Stomach smooth muscle (tissue), 2 donors: ENCODE results near the gene AARSD1.
A peak's percentile ranks its signal among the peaks of the same experiment; 100 is the strongest.
"Not testable (repeated sequence)": the region's sequence is repeated elsewhere in the genome, so short reads cannot be mapped to it uniquely, and the experiment has no call there.

ENCODE experiments used
- H3K27ac ChIP-seq: one replicate; pipeline ENCODE4 v1.7.0; 2013; ENCODE audit warnings: mild to moderate bottlenecking, low read length, inconsistent platforms
- H3K27me3 ChIP-seq, 2 donors: one replicate each; pipeline ENCODE4 v1.7.0; 2013; ENCODE audit warnings: low read length in 2 of 2; ENCODE audit not compliant: insufficient read depth in 2 of 2, control insufficient read depth in 1 of 2
- H3K36me3 ChIP-seq, 2 donors: one replicate each; pipeline ENCODE4 v1.7.0; 2013; ENCODE audit warnings: low read length in 2 of 2; ENCODE audit not compliant: control insufficient read depth in 2 of 2, insufficient read depth in 2 of 2
- H3K4me1 ChIP-seq: one replicate; pipeline ENCODE4 v1.7.0; 2013; ENCODE audit warnings: low read length; ENCODE audit not compliant: control insufficient read depth, insufficient read depth
- H3K4me3 ChIP-seq, 2 donors: one replicate each; pipeline ENCODE4 v1.7.0; 2013; ENCODE audit warnings: low read length in 2 of 2
- H3K9ac ChIP-seq, 2 donors: one replicate each; pipeline ENCODE4 v1.7.0; 2013; ENCODE audit warnings: low read length in 2 of 2, mild to moderate bottlenecking in 1 of 2
- H3K9me3 ChIP-seq, 2 donors: one replicate each; pipeline ENCODE4 v1.7.0; 2013; ENCODE audit warnings: low read length in 2 of 2; ENCODE audit not compliant: control insufficient read depth in 2 of 2
- donor health status: healthy.
- donor health status: Pancreatic carcinoma.

Gene AARSD1, protein sequence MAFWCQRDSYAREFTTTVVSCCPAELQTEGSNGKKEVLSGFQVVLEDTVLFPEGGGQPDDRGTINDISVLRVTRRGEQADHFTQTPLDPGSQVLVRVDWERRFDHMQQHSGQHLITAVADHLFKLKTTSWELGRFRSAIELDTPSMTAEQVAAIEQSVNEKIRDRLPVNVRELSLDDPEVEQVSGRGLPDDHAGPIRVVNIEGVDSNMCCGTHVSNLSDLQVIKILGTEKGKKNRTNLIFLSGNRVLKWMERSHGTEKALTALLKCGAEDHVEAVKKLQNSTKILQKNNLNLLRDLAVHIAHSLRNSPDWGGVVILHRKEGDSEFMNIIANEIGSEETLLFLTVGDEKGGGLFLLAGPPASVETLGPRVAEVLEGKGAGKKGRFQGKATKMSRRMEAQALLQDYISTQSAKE

DNA sequence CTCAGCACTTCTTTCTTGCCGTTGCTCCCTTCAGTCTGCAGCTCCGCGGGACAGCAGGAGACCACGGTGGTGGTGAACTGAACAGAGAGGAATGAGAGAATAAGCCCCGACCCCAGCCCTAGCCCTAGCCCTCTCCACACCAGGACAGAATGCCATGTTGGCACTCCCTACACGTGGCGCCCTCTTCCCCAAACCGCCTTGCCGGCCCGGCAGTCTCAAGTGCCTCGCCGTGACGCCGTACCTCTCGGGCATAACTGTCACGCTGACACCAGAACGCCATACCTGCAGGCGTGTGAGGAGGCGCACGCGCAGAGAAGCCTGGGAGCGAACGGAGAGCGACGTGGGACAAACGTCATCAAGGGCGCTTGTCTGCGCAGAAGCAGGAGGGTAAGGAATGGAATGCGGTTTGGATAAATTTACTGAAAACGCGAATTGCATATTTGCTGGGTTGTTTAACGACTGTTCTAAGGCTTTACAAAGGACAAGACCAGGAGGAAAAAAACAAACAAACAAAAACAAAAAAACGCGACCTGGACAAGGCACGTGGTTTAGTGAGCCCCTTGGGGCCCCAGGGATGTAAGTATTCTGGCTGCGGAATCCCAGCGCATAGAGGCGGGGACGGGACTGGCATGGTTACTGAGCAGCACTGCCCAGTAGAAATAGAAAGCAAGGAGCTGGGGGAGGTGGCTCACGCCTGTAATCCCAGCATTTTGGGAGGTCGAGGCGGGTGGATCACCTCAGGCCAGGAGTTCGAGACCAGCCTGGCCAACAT, at the start of gene AARSD1:
Gene AARSD1, minus strand, starts transcription at position 294 of the 772 bp plus-strand sequence. Its CDS starts 14 bp downstream, at position 280.
- Histone ChIP-seq H3K4me3 (peak within 1 kb of the TSS; percentile 75 to 90), H3K27ac (peak within 1 kb of the TSS; percentile 82), H3K36me3 (peaks cover 17% of the 10 kb centered on the region in 2 donors), H3K9me3 (no peaks in the 10 kb centered on the region), H3K9ac (peak within 1 kb of the TSS; percentile 80 to 90), H3K27me3 (no peaks in the 10 kb centered on the region), H3K4me1 (peaks cover 8% of the 10 kb centered on the region)

DNA sequence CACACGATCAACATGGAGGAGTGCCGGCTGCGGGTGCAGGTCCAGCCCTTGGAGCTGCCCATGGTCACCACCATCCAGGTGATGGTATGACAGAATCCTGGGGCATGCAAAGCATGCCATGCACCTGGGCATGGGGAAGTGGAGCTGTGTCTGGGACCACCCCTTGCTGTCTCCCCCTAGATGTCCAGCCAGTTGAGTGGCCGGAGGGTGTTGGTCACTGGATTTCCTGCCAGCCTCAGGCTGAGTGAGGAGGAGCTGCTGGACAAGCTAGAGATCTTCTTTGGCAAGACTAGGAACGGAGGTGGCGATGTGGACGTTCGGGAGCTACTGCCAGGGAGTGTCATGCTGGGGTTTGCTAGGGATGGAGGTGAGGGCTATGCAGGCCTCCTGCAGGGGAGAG, 49.0 kb upstream of the AARSD1 start:
- Histone ChIP-seq H3K27ac (no peak overlapping the region), H3K4me3 (no peak overlapping the region)

DNA sequence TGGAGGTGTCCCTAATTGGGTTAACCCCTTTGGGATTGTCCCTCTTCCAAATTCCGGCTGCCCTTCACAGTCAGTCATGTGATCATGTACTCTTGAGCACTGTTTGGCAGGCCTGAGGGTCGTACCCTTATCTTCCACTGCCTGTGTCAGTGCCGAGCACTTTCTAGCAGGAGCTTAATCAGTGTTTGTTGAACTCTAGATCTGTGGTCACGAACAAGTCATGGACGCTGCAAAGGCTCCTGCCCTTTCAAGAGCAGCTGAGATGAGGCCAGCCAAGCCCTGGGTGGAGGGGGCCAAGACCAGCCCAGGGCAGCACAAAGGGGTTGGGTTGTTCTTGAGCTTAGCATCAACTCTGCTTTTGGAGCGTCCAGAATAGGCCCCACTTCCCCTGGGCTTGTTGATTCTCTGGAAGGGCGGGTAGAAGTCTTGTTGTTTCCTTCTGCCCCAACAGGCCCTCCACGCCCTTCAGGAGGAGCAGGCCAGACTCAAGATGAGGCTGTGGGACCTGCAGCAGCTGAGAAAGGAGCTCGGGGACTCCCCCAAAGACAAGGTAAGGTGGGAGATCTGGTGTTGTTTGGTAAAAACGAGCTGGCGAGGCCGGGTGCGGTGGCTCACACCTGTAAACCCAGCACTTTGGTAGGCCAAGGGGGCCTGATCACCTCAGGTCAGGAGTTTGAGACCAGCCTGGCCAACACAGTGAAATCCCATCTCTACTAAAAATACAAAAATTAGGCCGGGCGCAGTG, 47.6 kb upstream of the AARSD1 start:
- Histone ChIP-seq H3K4me3 (no peak overlapping the region), H3K9ac (peak overlapping the region in 1 of 2 donors; percentile 47), H3K9me3 (no peaks in the 10 kb centered on the region), H3K27me3 (no peaks in the 10 kb centered on the region), H3K27ac (no peak overlapping the region), H3K36me3 (peaks cover 26 to 29% of the 10 kb centered on the region in 2 donors), H3K4me1 (peaks cover 26% of the 10 kb centered on the region)

More for the DNA sequence above, 49.0 kb upstream of the AARSD1 start:
- Histone ChIP-seq H3K9ac (no peak overlapping the region), H3K9me3 (no peaks in the 10 kb centered on the region), H3K27me3 (no peaks in the 10 kb centered on the region), H3K4me1 (peaks cover 30% of the 10 kb centered on the region), H3K36me3 (peaks cover 32 to 36% of the 10 kb centered on the region in 2 donors)

DNA sequence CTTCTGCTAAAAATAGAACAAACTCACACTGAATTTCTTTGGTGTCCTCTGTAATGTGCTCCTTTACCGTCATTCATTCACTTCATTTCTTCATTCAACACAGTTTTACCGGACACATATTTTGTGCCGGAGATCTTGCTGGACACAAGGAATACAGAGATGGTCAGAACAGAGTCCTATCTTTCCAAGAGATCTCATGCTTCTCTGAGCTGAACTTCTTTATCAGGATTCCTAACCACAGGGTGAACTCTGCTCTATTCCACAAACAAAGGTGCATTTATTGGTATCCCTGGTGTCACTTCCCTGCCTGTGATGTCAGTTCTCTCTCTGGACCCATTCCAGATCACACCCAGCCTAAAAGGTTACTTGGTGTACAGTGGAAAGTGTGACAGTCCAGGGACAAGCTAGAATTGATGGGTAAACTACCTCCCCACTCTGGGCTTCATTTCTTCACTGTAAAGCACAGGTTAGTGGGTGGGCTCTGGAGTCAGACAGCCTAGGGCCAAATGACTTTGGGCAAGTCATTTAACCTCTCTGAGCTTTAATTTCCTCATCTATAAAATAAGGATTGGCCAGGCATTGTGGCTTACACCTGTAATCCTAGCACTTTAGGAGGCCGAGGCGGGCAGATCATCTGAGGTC, 46.5 kb upstream of the AARSD1 start:
- peaks cover 18 to 25% of the 10 kb centered on the region in 2 donors for H3K36me3 ChIP-seq
- no peak overlapping the region for H3K27ac ChIP-seq
- no peak overlapping the region for H3K9ac ChIP-seq

DNA sequence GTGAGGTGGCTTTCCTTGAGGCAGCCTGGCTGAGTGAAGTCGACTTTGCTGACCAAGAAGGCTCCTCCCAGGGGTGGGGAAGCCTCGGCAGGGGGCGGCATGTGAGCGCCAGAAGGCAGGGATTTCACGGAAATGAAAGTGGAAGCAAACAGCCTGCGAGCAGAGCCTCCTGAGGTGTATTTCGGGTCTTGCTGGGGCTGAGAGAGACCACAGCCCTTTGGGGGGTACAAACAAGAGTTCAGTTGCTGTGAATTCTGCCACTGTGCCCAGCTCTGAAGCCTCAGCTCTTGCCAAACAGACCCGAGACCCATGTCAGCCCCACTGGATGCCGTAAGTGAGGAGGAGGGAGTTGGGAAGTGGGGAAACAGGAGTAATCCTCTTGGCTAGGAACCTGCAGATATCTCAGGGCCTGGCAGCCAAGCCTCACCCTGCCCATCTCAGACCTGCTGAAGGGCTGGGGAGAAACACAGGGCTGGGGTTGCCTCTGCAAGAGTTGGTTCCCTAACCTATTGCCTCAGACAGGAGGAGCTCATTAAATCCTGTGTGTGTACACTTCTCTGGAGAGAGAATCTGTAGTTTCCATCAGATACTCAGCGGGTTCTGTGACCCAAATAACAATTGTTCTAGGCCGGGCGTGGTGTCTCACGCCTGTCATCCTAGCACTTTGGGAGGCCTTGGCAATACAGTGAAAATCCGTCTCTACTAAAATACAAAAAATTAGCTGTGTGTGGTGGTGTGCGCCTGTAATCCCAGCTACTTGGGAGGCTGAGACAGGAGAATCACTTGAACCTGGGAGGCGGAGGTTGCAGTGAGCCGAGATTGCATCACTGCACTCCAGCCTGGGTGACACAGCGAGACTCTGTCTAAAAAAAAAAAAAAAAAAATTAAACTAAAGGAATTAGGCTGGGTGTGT, 42.6 kb upstream of the AARSD1 start, which contains the start of gene IFI35:
Gene IFI35, plus strand, starts transcription at position 146 of the 913 bp plus-strand sequence. Its CDS starts 164 bp downstream, at position 310.
- Histone ChIP-seq H3K36me3 (peaks cover 9 to 17% of the 10 kb centered on the region in 2 donors), H3K9ac (peak within 1 kb of the TSS; percentile 96 to 97), H3K4me3 (peak within 1 kb of the TSS; percentile 93 to 97), H3K9me3 (no peaks in the 10 kb centered on the region), H3K4me1 (peaks cover 4% of the 10 kb centered on the region), H3K27me3 (no peaks in the 10 kb centered on the region), H3K27ac (peak within 1 kb of the TSS; percentile 92)

More for the DNA sequence above, 46.5 kb upstream of the AARSD1 start:
- Histone ChIP-seq H3K27me3 (no peaks in the 10 kb centered on the region), H3K4me1 (peaks cover 21% of the 10 kb centered on the region), H3K9me3 (no peaks in the 10 kb centered on the region), H3K4me3 (no peak overlapping the region)

DNA sequence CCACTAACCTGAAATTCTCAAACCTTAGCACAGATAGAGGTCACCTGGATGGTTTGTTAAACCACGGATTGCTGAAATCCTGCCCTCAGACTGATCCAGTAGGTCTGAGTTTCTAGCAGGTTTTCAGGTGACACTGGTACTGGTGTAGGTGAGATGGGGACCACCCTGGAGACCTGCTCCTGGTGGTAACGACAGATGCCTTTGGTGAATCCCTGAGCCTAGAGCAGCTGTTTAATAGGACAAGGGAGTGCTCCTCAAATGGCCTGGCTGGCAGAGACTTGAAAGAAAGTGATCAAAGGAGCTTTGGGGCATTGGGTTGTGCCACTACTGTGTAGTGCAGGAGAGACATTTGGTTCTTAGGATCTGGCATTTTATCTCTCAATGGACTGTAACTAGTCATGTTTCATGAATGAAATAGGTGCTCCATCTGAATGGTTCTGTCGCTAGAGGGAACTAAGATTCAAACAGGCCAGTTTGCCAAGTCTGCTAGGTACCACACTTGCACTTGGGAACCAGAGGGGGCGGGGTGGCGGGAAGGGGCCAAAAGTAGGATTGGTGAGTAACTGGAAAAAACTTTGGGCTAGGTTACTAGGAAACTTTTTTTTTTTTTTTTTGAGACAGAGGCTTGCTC, 39.4 kb upstream of the AARSD1 start:
- H3K27ac ChIP-seq, result no peak overlapping the region
- H3K4me1 ChIP-seq, result peaks cover 18% of the 10 kb centered on the region
- peaks cover 11 to 32% of the 10 kb centered on the region in 2 donors for H3K36me3 ChIP-seq

DNA sequence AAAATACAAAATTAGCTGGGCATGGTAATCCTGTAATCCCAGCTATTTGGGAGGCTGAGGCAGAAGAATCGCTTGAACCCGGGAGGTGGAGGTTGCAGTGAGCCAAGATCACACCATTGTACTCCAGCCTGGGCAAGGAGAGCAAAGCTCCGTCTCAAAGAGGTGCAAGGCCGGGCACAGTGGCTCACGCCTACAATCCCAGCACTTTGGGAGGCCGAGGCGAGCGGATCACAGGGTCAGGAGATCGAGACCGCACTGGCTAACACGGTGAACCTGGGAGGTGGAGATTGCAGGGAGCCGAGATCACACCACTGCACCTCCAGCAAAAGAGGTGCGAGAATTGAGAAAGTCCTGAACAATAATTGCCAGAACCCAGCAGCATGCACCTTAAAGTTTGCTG, 36.6 kb upstream of the AARSD1 start:
- not testable (repeated sequence) for H3K27ac ChIP-seq, H3K27me3 ChIP-seq, H3K9me3 ChIP-seq, H3K4me3 ChIP-seq, H3K9ac ChIP-seq
- Histone ChIP-seq H3K36me3 (peaks cover 11 to 32% of the 10 kb centered on the region in 2 donors), H3K4me1 (peaks cover 22% of the 10 kb centered on the region)

More for the DNA sequence above, 39.4 kb upstream of the AARSD1 start:
- Histone ChIP-seq H3K27me3 (no peaks in the 10 kb centered on the region), H3K4me3 (no peak overlapping the region), H3K9ac (no peak overlapping the region), H3K9me3 (no peaks in the 10 kb centered on the region)

DNA sequence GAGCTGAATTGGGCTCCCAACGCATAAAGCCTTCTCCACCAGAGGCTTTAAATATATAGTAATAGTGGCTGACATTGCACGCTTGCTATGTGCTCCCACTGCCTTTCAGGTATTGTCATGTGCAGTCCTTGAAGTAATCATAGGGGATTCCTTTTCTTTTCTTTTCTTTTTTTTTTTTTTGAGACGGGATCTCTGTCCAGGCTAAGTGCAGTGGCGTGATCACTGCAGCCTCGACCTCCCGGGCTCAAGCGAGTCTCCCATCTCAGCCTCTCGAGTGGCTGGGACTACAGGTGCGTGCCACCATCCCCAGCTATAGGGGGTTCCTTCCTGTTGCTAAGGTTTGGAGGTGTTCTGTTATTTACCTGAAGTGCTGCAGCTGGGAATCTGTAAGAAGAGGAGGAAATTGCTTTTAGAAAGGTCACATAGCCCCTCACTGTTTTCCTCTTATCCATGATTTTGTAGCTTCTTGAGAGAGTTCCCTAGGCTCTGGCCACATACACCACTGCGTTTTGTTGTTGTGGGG, 34.8 kb upstream of the AARSD1 start:
- Histone ChIP-seq H3K4me1 (peaks cover 22% of the 10 kb centered on the region), H3K27ac (peak overlapping the region; percentile 96), H3K36me3 (peaks cover 11 to 32% of the 10 kb centered on the region in 2 donors), H3K9ac (peak overlapping the region; percentile 99), H3K27me3 (no peaks in the 10 kb centered on the region), H3K9me3 (no peaks in the 10 kb centered on the region), H3K4me3 (peak overlapping the region; percentile 95 to 96)
